GM19395 (cell line): ENCODE measurements around the gene DHRS11.
"Not testable (repeated sequence)": the region's sequence is repeated elsewhere in the genome, so short reads cannot be mapped to it uniquely, and the experiment has no call there.

Source experiments
- ATAC-seq: cut with Tn5 transposase; IDR thresholded peaks from one replicate; pipeline ENCODE4 v1.9.1; 2021; ENCODE audit warnings: mild to moderate bottlenecking, moderate library complexity; ENCODE audit not compliant: unreplicated experiment

DHRS11 gene

GRCh38 chr17:36593656-36594316 is 2.1 kb downstream of the DHRS11 start:
- no peak for ATAC-seq

- ATAC-seq, result no peak
Measured at GRCh38 chr17:36594626-36595401, 3.1 kb downstream of the DHRS11 start.

DNA sequence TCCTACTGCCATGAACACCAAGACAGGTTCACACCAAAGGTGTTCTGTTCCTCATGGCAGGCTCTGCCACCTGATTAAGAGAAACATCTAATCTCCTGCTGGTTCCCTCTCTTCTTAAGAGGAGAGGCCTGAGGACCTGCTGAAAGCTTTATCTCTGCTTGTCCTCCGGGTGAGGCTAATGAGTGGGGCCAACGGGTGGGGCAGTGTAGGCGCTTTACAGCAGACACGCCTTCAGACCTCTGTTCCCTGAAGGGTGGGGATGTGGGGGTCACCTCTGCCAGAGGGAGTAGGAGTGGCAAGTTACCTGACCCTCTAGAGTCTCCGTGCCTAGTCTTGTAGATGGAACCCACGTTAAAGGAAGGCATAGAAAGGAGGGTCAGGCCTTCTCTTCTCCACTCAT is 5.5 kb downstream of the DHRS11 start:
- ATAC-seq, result no peak

DNA sequence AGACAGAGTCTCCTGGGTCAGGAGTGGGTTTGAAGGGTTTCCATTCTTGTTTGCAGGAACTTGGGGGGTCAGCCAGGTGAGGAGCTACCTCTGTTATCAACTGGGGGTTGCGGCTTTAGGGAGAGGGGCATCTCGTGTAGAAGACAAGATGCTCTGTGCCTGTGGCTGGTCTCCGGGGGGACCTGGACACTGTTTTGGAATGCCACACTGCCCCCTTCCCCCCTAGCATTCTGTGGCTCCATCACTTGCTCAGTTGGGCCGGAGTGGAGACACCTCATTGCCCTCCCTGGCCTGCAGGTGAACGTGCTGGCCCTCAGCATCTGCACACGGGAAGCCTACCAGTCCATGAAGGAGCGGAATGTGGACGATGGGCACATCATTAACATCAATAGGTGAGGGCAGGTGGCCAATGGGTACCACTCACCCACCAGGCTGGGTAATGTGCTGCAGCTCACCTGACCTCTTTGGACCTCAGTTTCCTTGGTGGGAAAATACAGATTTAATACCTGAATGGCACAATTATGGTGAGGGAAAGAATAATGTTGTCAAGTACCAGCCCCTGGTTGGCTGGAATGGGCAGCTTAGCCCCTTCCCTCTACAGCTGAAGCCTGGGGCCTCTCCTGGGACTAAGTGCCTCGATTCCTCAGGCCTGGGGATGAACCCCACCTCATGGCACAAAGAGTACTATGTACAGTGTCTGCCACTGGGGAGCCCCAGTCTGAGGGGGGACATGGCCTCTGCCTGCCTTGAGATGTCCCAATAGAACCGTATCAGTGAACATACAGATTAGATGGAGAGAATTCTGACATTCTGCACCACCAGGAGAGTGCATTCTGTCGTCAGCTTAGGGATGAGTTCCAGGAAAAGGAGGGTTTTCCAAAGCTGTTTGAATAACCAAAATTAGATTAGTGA is 6.4 kb downstream of the DHRS11 start:
- ATAC-seq, result no peak

GRCh38 chr17:36598951-36599401 is 7.3 kb downstream of the DHRS11 start:
- no peak for ATAC-seq

- no peak for ATAC-seq
Measured at GRCh38 chr17:36599546-36600250, 8.0 kb downstream of the DHRS11 start.

DNA sequence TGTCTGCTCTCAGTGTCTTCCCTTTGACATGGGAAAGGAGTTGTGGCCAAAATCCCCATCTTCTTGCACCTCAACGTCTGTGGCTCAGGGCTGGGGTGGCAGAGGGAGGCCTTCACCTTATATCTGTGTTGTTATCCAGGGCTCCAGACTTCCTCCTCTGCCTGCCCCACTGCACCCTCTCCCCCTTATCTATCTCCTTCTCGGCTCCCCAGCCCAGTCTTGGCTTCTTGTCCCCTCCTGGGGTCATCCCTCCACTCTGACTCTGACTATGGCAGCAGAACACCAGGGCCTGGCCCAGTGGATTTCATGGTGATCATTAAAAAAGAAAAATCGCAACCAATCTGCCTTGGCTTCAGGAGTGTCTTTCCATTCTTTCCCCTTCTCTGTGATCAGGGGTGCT is 8.8 kb downstream of the DHRS11 start:
- ATAC-seq, result no peak

- ATAC-seq, result peak; percentile 10
Measured at GRCh38 chr17:36600936-36601302, 9.2 kb downstream of the DHRS11 start.

DNA sequence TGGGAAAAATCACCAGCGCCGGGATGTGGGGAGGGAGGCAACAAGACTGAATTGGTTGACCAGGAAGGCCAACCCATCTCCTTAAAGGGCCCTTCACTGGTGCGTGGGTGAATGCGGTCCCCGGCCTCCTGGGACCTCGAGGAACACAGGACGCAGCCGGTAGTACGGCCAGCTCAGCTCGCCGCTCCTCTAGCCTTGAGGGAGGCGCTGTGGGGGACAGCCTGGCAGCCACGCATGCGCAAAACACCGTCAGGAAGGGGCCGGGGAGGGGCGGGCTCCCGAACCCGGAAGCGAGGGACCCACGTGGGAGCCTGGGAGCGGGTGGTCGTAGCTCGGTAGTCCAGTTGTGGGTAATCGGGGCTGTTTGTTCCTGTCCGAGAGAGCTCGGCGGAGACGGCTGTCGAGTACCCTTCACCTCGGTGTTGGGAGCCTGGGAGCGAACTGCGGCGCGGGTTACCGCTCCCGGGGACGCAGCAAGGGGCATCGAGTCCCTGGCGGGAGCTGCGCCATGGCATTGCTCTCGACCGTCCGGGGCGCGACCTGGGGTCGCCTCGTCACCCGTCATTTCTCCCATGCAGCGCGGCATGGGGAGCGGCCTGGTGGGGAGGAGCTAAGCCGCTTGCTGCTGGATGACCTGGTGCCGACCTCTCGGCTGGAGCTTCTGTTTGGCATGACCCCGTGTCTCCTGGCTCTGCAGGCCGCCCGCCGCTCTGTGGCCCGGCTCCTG is 9.8 kb downstream of the DHRS11 start, which contains the start of gene MRM1:
Gene MRM1 (plus strand): TSS at position 281 of the 727 bp plus-strand sequence. CDS start 228 bp downstream, at position 509.
- peak; percentile 76 for ATAC-seq

- ATAC-seq, result no peak
Measured at GRCh38 chr17:36602030-36602748, 10.5 kb downstream of the DHRS11 start.

DNA sequence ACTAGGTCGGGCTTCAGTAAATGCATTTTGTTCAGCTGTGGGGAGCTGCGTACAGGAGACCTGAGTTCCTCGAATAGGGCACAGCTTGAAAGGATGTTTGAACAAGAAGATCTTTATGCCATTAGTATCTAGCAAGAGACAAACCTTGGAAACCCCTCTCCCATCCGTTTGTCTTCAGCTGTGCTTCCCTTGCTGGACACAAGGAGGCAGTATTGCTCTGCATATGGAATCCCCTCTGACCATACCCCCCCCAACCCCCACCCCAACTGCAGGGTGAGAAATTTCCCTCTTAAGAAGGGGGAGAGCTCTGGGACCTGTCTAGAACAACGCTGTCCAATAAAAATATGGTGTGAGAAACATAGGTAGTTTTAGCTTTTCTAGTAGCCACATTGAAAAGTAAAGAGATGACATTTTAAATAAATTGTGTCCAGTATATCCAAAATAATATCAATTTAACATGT is 11.3 kb downstream of the DHRS11 start:
- ATAC-seq, result no peak

- ATAC-seq, result not testable (repeated sequence)
Measured at GRCh38 chr17:36605028-36605427, 13.3 kb downstream of the DHRS11 start.

- ATAC-seq, result no peak
Measured at GRCh38 chr17:36608280-36608679, 16.6 kb downstream of the DHRS11 start.

DNA sequence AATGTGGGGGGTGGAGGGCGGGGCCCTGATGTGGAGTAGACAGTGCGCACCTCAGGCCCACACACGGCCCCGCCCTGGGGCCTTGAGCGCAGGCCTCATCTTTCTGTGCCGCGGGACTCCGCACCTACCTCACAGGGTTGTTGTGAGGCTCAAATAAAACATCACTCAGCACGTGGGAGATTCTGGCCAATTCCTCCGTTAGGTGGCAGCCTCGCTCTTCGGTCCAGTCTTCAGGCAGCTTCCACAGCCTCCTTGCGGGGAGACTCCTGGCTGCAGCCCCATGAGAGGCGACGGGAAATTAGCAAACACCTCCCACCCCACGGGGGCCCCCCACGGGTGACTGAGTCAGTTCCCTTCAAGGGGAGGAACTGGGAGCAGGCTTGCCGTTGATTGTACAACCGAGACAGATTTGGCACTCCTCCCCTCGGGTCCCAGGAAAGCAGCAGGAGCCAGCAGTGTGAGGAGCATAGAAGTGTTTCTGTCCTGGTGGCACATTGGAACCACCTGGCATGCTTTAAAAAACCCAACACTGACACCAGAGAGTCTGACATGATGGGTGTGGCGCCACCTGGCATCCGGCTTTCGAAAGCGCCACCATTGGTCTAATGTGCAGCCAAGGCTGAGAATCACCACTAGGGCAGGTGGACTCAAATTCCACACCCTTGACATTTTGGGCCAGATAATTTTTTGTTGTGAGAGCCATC is 17.3 kb downstream of the DHRS11 start:
- no peak for ATAC-seq

DNA sequence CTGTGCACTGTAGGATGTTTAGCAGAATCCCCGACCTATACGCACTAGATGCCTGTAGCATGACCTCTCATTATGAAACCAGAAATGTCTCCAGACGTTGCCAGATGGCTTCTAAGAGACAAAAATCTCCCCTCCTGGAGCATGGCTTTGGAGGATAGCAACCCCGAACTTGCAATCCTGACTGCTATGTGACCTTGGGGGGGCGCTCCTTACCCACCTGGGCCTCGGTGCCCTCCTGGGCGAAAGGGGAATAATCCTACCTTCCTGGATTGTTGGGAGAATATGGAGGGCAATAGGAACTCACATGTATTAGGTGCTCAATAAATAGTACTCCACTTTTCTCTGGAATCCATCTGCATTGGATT is 17.8 kb downstream of the DHRS11 start:
- ATAC-seq, result no peak

GRCh38 chr17:36610474-36610873 is 18.8 kb downstream of the DHRS11 start:
- ATAC-seq, result no peak

DNA sequence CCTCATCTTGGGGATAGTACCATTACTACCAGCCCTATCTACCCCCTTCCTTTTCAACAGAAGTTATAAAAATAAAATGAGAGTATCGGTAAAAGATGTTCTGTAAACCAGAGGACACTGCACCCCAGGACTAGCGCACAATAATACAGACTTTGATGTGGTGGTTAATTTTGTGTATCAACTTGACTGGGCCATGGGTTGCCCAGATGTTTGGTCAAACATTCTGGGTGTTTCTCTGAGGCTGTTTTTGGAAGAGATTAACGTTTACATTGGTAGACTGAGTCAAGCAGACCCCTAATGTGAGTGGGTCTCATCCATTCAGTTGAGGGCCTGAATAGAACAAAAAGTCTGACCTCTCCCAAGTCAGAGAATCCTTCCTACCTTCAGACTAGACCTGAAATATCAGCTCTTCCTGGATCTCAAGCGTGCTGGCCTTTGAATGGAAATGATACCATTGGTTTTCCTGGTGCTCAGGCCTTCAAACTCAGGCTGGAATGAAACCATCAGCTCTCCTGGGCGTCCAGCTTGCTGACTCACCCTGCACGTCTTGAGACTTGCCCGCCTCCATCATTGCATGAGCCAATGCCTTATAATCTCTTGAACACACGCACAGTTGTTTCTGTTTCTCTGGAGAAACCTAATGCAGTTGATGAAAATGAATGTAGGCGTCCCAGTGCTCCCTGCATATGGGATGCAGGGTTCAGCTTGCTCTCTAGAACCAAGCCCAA is 19.8 kb downstream of the DHRS11 start:
- no peak for ATAC-seq

DNA sequence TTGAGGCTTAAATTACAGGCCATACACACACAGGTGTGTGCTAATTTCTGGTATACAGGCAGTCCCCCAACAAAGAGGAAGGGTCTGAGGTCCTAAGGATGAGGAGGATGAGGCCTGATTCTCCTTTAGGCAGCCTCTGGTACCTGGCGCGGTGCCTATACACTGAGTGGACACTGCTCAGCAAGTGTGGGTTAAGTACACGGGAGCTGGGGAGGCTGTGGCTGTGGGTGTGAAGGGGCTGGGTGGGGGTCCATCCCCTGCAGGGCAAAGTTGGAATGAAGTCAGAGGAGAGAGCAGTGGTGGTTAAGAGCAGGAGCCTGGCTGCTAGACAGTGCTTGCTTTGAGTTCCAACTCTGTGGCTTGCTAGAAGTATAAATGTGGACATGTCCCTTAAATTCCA is 20.6 kb downstream of the DHRS11 start:
- no peak for ATAC-seq
